HG03039 (cell line): ENCODE results near the gene NRAP.

Source experiments
- ATAC-seq: cut with Tn5 transposase; IDR thresholded peaks from one replicate; pipeline ENCODE4 v1.9.1; 2021; ENCODE audit warnings: mild to moderate bottlenecking, moderate library complexity; ENCODE audit not compliant: unreplicated experiment

Gene NRAP

GRCh38 chr10:113610631-113611601 lies 52.9 kb downstream of the NRAP start:
- ATAC-seq, result no peak

- no peak for ATAC-seq
Observed at GRCh38 chr10:113609704-113610108, 54.1 kb downstream of the NRAP start.

- ATAC-seq, result no peak
Observed at GRCh38 chr10:113605268-113605978, 58.4 kb downstream of the NRAP start.

- ATAC-seq, result no peak
Observed at GRCh38 chr10:113604572-113604971, 59.3 kb downstream of the NRAP start.

GRCh38 chr10:113603057-113603777 lies 60.6 kb downstream of the NRAP start:
- ATAC-seq, result no peak

GRCh38 chr10:113600569-113600968 lies 63.3 kb downstream of the NRAP start:
- ATAC-seq, result no peak

- no peak for ATAC-seq
Observed at GRCh38 chr10:113594652-113595051, 69.2 kb downstream of the NRAP start.

GRCh38 chr10:113592380-113592779 lies 71.5 kb downstream of the NRAP start:
- ATAC-seq, result no peak

- no peak for ATAC-seq
Observed at GRCh38 chr10:113590581-113590980, 73.3 kb downstream of the NRAP start.

- ATAC-seq, result no peak
Observed at GRCh38 chr10:113589201-113589770, 74.6 kb downstream of the NRAP start.

GRCh38 chr10:113585949-113586348 lies 77.9 kb downstream of the NRAP start:
- ATAC-seq, result no peak

GRCh38 chr10:113583571-113583970 lies 80.3 kb downstream of the NRAP start:
- no peak for ATAC-seq

- ATAC-seq, result no peak
Observed at GRCh38 chr10:113581092-113581491, 82.7 kb downstream of the NRAP start.

GRCh38 chr10:113578773-113579172 lies 85.1 kb downstream of the NRAP start:
- ATAC-seq, result no peak

- ATAC-seq, result no peak
Observed at GRCh38 chr10:113576852-113577251, 87.0 kb downstream of the NRAP start.

- ATAC-seq, result no peak
Observed at GRCh38 chr10:113573368-113573767, 90.5 kb downstream of the NRAP start.

GRCh38 chr10:113572520-113573290 lies 91.1 kb downstream of the NRAP start:
- ATAC-seq, result no peak

- no peak for ATAC-seq
Observed at GRCh38 chr10:113569576-113569975, 94.3 kb downstream of the NRAP start.

GRCh38 chr10:113566888-113567287 lies 97.0 kb downstream of the NRAP start:
- ATAC-seq, result no peak

GRCh38 chr10:113565364-113565763 lies 98.5 kb downstream of the NRAP start:
- no peak for ATAC-seq
